MM.1S (cell line): ENCODE results near the gene CDK5RAP1.

Experiments used
- DNase-seq: peaks from one replicate; pipeline ENCODE4 v3.0.0-alpha.2; 2015
- H2AFZ ChIP-seq: fragments of 300-600 bp; sonication (generic); 2 replicates; pipeline ENCODE4 v1.6.0; 2016; ENCODE audit warnings: antibody characterized with exemption, low read length
- H3F3A ChIP-seq: fragments of 300-600 bp; sonication (generic); 2 replicates; pipeline ENCODE4 v1.6.1; 2016; ENCODE audit warnings: mild to moderate bottlenecking, antibody characterized with exemption, low read length, moderate library complexity, mixed read lengths; ENCODE audit not compliant: insufficient read depth
- H3K27ac ChIP-seq: fragments of 300-600 bp; sonication (generic); 2 replicates; pipeline ENCODE4 v1.5.1; 2016; ENCODE audit warnings: mild to moderate bottlenecking, low read length
- H3K27me3 ChIP-seq: fragments of 300-600 bp; sonication (generic); replicated peaks from 2 replicates; pipeline ENCODE4 v1.6.0; 2016; ENCODE audit warnings: low read length; ENCODE audit not compliant: insufficient read depth
- H3K36me3 ChIP-seq: fragments of 300-600 bp; sonication (generic); replicated peaks from 2 replicates; pipeline ENCODE4 v1.6.1; 2016; ENCODE audit warnings: mild to moderate bottlenecking, low read length, mixed read lengths; ENCODE audit not compliant: insufficient read depth
- H3K4me1 ChIP-seq: fragments of 300-600 bp; sonication (generic); 2 replicates; pipeline ENCODE4 v1.6.1; 2016; ENCODE audit warnings: low read length, mixed read lengths
- H3K4me2 ChIP-seq: fragments of 300-600 bp; sonication (generic); 2 replicates; pipeline ENCODE4 v1.6.0; 2016; ENCODE audit warnings: low read depth, low read length
- H3K4me3 ChIP-seq: fragments of 300-600 bp; sonication (generic); 2 replicates; pipeline ENCODE4 v1.5.1; 2016; ENCODE audit warnings: low read length, mixed read lengths
- H3K79me2 ChIP-seq: fragments of 300-600 bp; sonication (generic); 2 replicates; pipeline ENCODE4 v1.6.1; 2016; ENCODE audit warnings: mixed run types, low read length, mixed read lengths
- H3K9ac ChIP-seq: fragments of 300-600 bp; sonication (generic); 2 replicates; pipeline ENCODE4 v1.6.1; 2016; ENCODE audit warnings: low read length, mixed read lengths
- H3K9me2 ChIP-seq: fragments of 300-600 bp; sonication (generic); replicated peaks from 2 replicates; pipeline ENCODE4 v1.6.1; 2016; ENCODE audit warnings: mild to moderate bottlenecking, low read length, mixed read lengths; ENCODE audit not compliant: insufficient read depth
- H3K9me3 ChIP-seq: fragments of 300-600 bp; sonication (generic); replicated peaks from 2 replicates; pipeline ENCODE4 v1.6.1; 2016; ENCODE audit warnings: mild to moderate bottlenecking, low read length, mixed read lengths; ENCODE audit not compliant: insufficient read depth
- H4K20me1 ChIP-seq: fragments of 300-600 bp; sonication (generic); 2 replicates; pipeline ENCODE4 v1.6.1; 2016; ENCODE audit warnings: mild to moderate bottlenecking, low read length, moderate library complexity, mixed read lengths; ENCODE audit not compliant: insufficient read depth
- CTCF ChIP-seq: fragments of 300-600 bp; sonication (generic); IDR thresholded peaks from 2 replicates; pipeline ENCODE4 v1.5.1; 2016; ENCODE audit warnings: antibody characterized with exemption, low read length, mixed read lengths
- EZH2 ChIP-seq: fragments of 300-600 bp; sonication (generic); optimal IDR thresholded peaks from 2 replicates; pipeline ENCODE3; 2017; ENCODE audit warnings: low read depth, mild to moderate bottlenecking, antibody characterized with exemption, low read length, mixed read lengths
- EZH2phosphoT487 ChIP-seq: fragments of 300-600 bp; sonication (generic); IDR thresholded peaks from 2 replicates; pipeline ENCODE4 v1.6.1; 2018; ENCODE audit warnings: antibody characterized with exemption, low read length

Gene CDK5RAP1

GRCh38 chr20:33309631-33310030 is 91.7 kb downstream of the CDK5RAP1 start:
- no peak overlapping the region for H3K27ac ChIP-seq
- H3K4me2 ChIP-seq = no peak overlapping the region
- no peak overlapping the region for H2AFZ ChIP-seq
- no peaks in the 10 kb centered on the region for H3K9me3 ChIP-seq
- no peaks in the 10 kb centered on the region for H3K79me2 ChIP-seq
- H3F3A ChIP-seq = no peaks in the 10 kb centered on the region
- no peaks in the 10 kb centered on the region for H3K4me1 ChIP-seq
- no peak overlapping the region for H3K9ac ChIP-seq
- H3K9me2 ChIP-seq = no peaks in the 10 kb centered on the region
- no peak overlapping the region for H3K4me3 ChIP-seq
- H4K20me1 ChIP-seq = no peaks in the 10 kb centered on the region
- peaks cover 10% of the 10 kb centered on the region for H3K27me3 ChIP-seq
- no peak for DNase-seq
- no peaks in the 10 kb centered on the region for H3K36me3 ChIP-seq
- TF ChIP-seq CTCF = no peak
- TF ChIP-seq EZH2 = no peak
- no peak for TF ChIP-seq EZH2phosphoT487
